HL-60 (cell line): Measurements from ENCODE around the gene EMC9.

Experiments used
- DNase-seq, 2 experiments: peaks; one replicate each; pipeline ENCODE4 v3.0.0-alpha.2; 2010 to 2020; ENCODE audit warnings: low read depth in 1 of 2, low spot score in 1 of 2
- H3K27ac ChIP-seq: fragments of 250-450 bp; sonication (Bioruptor Pico); replicated peaks from 2 replicates; pipeline ENCODE4 v1.5.1; 2020; ENCODE audit warnings: mild to moderate bottlenecking, moderate library complexity
- H3K27me3 ChIP-seq: fragments of 250-450 bp; sonication (Bioruptor Pico); 2 replicates; pipeline ENCODE4 v1.5.1; 2021; ENCODE audit warnings: mild to moderate bottlenecking, moderate library complexity; ENCODE audit not compliant: insufficient read depth, poor library complexity, severe bottlenecking
- H3K4me3 ChIP-seq: replicated peaks from 2 replicates; pipeline ENCODE4 v1.5.1; 2011; ENCODE audit warnings: mild to moderate bottlenecking, control low read depth, low read length; ENCODE audit not compliant: insufficient read depth
- CTCF ChIP-seq: IDR thresholded peaks from one replicate; pipeline ENCODE4 v1.5.1; 2011; ENCODE audit warnings: low read length, control low read depth, inconsistent platforms; ENCODE audit not compliant: insufficient read depth
- GABPA ChIP-seq: IDR thresholded peaks from 2 replicates; pipeline ENCODE4 v1.6.1; 2012; ENCODE audit warnings: low read depth
- POLR2AphosphoS5 ChIP-seq: IDR thresholded peaks from 2 replicates; pipeline ENCODE4 v1.6.1; 2012; ENCODE audit warnings: low read depth
- SPI1 ChIP-seq: IDR thresholded peaks from 2 replicates; pipeline ENCODE4 v1.6.1; 2012; ENCODE audit warnings: low read depth, mild to moderate bottlenecking, borderline replicate concordance
- TF ChIP-seq, protein P1 (sequence below): IDR thresholded peaks from 2 replicates; pipeline ENCODE4 v1.6.1; 2012; ENCODE audit warnings: low read depth; ENCODE audit not compliant: insufficient replicate concordance

Gene EMC9

DNA sequence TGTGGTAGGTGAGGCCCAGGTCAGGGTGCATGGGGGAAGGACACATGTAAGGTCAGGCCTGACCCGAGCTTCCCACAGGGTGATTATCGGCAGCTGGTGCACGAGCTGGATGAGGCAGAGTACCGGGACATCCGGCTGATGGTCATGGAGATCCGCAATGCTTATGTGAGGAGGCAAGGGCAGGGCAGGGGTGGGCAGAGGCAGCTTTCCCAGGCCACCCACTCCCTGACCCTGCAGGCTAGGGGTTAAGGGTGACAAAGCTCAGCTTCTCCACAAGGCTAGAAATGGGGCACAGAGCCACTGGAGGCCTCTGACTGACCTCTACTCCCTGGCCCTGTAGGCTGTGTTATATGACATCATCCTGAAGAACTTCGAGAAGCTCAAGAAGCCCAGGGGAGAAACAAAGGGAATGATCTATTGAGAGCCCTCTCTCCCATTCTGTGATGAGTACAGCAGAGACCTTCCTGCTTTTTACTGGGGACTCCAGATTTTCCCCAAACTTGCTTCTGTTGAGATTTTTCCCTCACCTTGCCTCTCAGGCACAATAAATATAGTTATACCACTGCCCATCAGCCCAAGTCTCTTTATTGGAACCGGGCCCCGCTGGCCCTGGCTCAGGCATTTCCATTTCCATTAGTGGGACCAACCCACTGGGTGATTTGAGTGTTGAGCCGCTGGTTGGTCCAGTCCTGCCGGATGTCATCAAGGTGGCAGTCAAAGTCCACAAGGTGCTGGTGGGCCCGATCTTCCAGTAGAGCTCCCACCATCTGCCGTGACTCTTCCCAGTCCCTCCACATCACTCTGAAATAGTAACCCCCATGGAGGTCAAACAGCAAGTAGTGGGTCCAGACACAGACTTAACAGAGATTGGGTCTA, 2.8 kb downstream of the EMC9 start:
- no peaks in the 10 kb centered on the region for H3K27me3 ChIP-seq
- no peak overlapping the region for H3K4me3 ChIP-seq
- H3K27ac ChIP-seq, result no peak overlapping the region
- TF ChIP-seq GABPA (no peak), POLR2AphosphoS5 (no peak), CTCF (no peak), SPI1 (no peak)
- TF ChIP-seq, protein P1, sequence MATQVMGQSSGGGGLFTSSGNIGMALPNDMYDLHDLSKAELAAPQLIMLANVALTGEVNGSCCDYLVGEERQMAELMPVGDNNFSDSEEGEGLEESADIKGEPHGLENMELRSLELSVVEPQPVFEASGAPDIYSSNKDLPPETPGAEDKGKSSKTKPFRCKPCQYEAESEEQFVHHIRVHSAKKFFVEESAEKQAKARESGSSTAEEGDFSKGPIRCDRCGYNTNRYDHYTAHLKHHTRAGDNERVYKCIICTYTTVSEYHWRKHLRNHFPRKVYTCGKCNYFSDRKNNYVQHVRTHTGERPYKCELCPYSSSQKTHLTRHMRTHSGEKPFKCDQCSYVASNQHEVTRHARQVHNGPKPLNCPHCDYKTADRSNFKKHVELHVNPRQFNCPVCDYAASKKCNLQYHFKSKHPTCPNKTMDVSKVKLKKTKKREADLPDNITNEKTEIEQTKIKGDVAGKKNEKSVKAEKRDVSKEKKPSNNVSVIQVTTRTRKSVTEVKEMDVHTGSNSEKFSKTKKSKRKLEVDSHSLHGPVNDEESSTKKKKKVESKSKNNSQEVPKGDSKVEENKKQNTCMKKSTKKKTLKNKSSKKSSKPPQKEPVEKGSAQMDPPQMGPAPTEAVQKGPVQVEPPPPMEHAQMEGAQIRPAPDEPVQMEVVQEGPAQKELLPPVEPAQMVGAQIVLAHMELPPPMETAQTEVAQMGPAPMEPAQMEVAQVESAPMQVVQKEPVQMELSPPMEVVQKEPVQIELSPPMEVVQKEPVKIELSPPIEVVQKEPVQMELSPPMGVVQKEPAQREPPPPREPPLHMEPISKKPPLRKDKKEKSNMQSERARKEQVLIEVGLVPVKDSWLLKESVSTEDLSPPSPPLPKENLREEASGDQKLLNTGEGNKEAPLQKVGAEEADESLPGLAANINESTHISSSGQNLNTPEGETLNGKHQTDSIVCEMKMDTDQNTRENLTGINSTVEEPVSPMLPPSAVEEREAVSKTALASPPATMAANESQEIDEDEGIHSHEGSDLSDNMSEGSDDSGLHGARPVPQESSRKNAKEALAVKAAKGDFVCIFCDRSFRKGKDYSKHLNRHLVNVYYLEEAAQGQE, result no peak
- no peak for DNase-seq

GRCh38 chr14:24137529-24138395, 3.6 kb downstream of the EMC9 start:
- Histone ChIP-seq H3K27ac (no peak overlapping the region), H3K27me3 (no peaks in the 10 kb centered on the region), H3K4me3 (no peak overlapping the region)
- TF ChIP-seq GABPA, result no peak
- TF ChIP-seq SPI1, result no peak
- TF ChIP-seq, protein P1, result no peak
- TF ChIP-seq POLR2AphosphoS5, result no peak
- no peak for TF ChIP-seq CTCF
- no peak for DNase-seq

DNA sequence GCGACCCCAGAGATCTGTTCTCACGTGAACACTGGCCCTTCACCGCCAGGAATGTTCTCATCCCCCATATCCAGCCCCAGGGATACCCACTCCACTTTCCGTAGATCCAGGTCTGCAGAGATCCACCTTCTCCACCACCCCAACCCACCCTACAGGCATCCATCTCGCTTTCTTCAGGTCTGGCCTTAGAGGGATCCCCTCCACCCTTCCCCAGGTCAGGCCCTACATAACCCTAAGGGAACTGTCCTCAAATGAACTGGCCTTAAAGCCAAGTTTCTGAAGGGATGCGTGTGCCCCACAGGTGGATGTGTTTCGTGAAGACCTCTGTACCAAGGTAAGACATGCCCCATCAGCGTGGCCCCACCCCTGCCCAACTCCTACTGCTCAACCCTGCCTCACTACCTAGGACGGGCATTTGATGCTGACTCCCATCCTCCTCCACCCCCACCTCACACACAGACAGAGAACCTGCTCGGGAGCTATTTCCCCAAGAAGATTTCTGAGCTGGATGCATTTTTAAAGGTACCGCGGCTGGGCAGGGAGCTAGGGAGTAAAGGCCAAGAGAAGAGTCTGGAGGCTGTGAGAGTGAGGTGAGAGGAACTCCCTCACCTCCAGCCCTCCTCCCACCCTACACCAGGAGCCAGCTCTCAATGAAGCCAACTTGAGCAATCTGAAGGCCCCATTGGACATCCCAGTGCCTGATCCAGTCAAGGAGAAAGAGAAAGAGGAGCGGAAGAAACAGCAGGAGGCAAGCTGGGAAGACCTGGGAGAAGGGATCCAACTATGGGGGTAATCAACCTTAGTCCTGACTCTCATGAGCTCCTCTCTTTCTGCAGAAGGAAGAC, 4.5 kb downstream of the EMC9 start:
- H3K27ac ChIP-seq, result no peak overlapping the region; the same call in 1 of the 2 replicates

More for the DNA sequence above, 4.5 kb downstream of the EMC9 start:
- Histone ChIP-seq H3K27me3 (no peaks in the 10 kb centered on the region), H3K4me3 (peak overlapping the region; percentile 85)
- DNase-seq, result no peak
- no peak for TF ChIP-seq CTCF
- no peak for TF ChIP-seq GABPA
- TF ChIP-seq POLR2AphosphoS5, result no peak
- TF ChIP-seq SPI1, result no peak
- TF ChIP-seq, protein P1, result no peak
